H4 (cell line): ENCODE measurements around the gene CYTH3. TPM values are rescaled to one million over a fixed set of nuclear protein-coding genes. Genes with fewer than 3 reads are reported as not detected.
"Not testable (repeated sequence)": the region's sequence is repeated elsewhere in the genome, so short reads cannot be mapped to it uniquely, and the experiment has no call there.

Experiments used
- DNase-seq: peaks from one replicate; pipeline ENCODE4 v3.0.0-alpha.2; 2015; ENCODE audit warnings: low spot score
- total RNA-seq: library from RNA; depleted of rRNA; stranded (reverse); fragments of >200 nt; shearing (Covaris generic); gene quantifications from 2 replicates; pipeline ENCODE4 v1.2.3, GENCODE V29; 2014

CYTH3 gene
- total RNA-seq, 1 experiment from 2014 or later, result 9.8 TPM

DNA sequence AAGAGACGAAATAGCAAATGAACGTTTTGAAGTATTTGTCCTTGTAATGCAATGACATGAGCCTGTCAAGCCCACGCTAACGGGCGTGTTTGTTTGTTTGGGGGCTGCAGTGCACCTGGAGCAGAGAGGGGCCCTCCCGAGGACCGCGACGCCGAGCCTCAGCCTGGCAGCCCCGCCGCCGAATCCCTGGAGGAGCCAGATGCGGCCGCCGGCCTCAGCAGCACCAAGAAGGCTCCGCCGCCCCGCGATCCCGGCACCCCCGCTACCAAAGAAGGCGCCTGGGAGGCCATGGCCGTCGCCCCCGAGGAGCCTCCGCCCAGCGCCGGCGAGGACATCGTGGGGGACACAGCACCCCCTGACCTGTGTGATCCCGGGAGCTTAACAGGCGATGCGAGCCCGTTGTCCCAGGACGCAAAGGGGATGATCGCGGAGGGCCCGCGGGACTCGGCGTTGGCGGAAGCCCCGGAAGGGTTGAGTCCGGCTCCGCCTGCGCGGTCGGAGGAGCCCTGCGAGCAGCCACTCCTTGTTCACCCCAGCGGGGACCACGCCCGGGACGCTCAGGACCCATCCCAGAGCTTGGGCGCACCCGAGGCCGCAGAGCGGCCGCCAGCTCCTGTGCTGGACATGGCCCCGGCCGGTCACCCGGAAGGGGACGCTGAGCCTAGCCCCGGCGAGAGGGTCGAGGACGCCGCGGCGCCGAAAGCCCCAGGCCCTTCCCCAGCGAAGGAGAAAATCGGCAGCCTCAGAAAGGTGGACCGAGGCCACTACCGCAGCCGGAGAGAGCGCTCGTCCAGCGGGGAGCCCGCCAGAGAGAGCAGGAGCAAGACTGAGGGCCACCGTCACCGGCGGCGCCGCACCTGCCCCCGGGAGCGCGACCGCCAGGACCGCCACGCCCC is 118.5 kb downstream of the CYTH3 start:
- no peak for DNase-seq

DNA sequence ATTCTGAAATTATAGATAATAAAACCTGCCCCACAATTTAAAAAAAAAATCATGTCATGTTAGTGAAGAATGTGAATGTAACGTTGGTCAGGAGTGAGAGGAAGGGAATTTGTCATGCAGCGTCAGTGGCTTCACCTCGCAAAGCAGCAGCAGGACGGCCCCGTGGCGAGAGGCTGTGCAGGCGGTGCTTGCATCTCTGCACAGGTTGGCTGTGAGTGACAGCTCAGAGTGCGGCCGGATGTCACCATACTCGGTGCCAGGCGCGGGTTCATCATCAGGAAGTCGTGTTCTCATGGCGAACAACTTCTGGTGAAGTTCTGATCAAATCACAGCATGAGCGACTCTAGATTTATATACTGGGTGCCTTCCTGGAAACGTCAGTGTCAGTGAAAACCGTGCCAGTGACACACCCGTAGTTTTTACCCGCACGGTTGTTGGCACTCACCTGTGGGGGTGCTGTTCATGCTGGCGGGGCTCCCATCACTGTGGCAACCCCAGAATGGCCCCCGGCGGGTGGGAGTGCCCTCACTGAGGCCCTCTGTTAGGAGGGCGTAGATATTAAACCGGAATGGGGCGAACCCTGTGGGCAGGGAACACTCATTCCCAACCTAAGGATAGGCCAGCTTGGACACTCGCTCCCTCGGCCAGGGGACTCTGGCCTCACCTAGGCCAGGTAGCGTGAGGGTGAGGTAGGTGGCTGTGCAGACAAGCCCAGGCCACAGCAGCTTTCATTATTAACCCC is 120.3 kb downstream of the CYTH3 start:
- no peak for DNase-seq

DNA sequence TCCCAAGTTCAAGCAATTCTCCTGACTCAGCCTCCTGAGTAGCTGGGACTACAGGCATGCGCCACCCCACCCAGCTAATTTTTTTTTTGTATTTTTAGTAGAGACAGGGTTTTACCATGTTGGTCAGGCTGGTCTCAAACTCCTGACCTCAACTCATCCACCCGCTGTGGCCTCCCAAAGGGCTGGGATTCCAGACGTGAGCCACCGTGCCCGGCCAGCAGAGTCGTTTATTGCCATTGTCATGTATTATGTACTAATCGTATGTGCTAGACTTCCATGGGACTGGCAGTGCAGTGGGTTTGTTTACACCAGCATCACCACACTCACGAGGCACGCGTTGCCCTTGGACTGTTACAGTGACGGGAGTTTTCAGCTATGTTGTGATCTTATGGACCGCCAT is 120.9 kb downstream of the CYTH3 start:
- DNase-seq, result not testable (repeated sequence)

DNA sequence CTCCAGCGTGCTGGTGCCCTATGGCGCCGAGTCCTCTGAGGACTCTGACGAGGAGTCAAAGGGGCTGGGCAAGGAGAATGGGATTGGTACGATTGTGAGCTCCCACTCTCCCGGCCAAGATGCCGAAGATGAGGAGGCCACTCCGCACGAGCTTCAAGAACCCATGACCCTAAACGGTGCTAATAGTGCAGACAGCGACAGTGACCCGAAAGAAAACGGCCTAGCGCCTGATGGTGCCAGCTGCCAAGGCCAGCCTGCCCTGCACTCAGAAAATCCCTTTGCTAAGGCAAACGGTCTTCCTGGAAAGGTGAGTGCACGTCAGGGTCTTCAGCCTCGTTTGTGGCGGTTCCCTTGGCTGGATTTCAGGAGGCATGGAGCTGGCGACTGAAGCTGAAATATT is 122.4 kb downstream of the CYTH3 start:
- DNase-seq, result no peak

DNA sequence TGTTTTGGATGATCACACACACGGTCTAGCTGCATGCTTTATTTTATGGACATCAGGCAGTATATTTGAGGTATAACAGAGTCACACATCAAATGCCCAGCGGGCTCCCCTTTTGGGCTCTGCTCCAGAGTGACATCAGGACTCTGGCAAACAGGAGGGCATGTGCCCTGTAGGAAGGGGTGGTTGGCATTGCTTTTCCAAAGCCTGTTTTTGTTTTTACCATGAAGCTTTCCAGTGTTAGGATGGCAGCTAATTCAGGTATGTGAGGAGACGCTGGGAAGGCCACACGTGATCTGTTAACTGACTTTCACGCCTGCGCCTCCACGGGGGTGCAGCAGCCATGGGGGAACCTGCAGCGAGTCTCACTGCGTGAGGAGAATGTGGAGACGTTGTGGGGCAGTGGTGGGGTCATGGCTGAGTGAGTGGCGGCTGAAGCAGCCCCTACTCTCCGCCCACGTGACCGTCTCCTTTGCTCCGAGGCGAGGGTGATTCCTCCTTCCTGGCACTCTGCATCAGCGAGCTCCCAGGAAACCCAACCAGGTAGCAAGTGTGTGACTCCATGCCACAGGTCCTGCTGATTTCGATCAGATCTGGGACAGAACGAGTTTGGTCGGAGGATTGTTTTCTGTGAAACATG is 123.6 kb downstream of the CYTH3 start:
- DNase-seq, result no peak

DNA sequence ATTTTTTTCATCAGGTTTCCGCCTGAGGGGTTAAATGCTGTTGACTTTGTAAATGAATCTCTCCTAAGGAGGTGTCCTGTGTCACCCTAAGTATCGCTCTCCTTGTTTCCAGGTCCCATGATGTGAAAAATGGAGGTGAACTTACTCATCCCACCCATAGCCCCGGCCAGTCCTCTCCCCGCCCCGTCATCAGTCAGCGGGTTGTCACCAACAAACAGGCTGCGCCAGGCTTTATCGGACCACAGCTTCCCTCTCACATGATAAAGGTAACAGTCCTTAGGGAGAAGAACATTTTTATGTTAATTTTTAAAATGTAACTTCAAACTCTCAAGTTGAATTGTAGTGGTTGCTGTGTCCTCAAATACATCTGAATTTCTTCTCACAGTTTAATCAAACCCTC is 124.8 kb downstream of the CYTH3 start:
- DNase-seq, result no peak

DNA sequence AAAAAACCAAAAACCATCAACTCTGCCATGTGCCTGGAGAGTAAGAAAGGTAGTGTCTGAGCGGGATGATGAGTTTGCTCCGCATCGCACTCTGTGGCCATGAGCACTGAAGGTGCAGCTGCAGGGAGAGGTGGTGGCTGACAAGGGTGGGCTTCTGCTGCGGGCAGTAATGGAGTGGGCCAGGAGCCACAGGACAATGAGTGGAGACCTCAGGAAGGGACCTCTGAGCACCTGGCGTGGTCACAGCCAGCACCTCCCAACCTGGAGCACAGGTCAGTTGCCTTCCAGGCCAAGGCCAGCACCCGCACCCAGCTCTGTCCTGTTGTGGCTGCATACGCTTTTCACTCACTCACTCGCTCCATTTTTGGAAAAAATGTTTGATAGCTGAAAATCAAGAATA is 125.8 kb downstream of the CYTH3 start:
- DNase-seq, result no peak

DNA sequence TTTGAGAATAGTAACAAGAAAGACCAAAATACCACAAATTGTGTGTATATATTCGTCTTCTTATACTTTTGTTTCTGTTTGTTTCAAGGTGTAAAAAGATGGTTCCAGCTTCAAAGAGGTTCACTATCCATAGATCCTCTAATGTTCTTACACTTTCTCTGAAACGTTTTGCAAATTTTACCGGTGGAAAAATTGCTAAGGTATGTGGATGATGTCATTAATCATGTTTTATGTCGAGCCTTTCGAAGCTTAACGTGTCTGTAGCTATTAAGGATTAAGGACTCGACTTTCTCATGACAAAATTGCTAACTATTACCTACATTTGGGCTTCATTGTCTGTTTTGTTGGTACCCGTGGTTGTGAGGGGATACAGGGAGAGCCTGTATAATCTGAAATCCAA is 128.4 kb downstream of the CYTH3 start:
- DNase-seq, result no peak

DNA sequence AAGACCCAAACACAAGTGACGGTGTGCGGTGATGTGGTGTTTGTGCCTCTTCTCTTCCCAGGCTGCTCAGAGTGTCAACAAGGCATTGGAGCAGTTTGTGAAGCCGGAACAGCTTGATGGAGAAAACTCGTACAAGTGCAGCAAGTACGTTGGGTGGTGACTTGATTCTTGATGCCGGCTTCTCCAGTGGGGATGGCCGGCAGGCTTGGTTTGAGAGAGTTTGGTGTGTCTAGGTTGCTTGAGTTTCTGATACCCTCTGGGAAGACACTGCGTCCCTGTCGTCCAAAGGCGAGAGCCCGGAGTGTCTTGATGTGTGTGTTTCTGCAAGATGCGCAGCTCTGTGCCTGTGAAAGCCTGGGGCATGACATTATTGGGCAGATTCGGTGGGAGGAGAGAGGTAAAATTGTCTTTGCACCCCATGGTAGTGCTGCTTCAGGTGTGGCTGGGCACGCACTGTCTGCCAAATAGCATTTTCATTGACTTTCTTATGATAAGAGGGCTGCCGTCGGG is 129.5 kb downstream of the CYTH3 start:
- no peak for DNase-seq

DNA sequence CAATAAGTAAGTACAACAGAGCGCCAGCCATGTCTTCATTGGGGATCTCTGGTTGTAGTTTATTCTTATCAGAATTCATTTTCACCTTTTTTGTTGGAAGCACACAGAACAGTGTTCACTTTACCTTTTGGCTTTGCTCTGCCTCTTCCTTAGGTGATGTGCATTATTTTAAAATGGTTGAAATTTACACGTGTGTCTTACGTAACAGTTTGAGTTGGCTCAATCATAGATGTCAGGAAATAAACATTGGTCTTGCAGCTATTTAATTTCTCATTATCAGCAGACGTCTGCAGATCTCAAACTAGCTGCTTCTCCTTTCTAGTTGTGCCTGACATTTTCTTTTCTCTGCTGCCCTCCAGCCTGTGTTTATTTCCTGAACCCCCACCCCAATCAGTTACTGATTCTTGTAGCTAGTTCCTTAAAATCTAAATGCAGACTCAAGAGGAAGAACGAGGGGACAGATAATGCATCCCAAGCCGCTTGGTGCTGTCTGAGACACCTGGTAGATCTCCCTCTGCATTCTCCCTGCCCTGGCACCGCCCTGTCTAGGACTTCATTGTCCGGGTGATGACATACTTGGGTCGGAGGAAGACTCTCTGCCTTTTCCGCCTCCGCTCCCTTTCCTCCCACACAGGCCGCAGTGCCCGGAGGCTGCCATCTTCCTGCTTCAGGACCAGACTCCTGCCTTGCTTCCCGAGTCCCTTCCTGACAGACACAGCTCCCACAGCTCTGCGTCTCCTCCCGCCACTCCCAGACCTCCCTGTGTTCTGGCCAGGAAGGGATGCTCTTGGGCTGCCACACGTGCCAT is 133.0 kb downstream of the CYTH3 start:
- no peak for DNase-seq

DNA sequence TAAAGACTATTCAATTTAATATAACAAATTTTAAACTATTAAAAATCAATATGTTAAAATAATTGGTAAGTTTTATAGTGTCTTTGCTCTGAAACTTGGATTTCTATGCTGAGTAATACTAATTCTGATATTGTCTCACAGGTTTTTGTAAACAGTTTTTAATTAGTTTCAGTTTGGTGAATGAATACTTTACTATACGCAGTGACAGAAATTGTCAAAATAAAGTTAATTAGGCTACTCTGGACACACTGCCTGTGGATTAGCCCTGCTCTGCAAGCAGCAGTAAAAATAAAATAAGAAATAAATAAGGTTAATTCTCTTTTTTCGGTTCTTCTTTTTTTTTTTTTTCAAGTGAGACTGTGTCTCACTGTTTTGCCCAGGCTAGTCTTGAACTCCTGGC is 135.9 kb downstream of the CYTH3 start:
- no peak for DNase-seq

DNA sequence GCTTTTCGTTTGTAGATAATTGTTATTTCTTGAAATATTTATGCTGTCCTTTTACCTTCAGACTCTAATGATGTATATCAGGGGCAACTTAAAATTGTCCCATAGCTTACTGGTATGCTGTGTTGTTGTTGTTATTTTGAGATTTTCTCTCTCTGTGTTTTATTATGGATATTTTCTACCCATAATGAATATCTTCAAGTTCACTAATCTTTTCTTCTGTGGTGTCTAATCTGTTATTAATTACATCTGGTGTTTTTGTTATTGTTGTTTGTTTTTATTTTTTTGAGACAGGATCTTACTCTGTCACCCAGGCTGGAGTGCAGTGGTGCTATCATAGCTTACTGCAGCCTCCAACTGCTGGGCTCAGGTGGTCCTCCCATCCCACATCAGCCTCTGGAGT is 139.2 kb downstream of the CYTH3 start:
- DNase-seq, result no peak

DNA sequence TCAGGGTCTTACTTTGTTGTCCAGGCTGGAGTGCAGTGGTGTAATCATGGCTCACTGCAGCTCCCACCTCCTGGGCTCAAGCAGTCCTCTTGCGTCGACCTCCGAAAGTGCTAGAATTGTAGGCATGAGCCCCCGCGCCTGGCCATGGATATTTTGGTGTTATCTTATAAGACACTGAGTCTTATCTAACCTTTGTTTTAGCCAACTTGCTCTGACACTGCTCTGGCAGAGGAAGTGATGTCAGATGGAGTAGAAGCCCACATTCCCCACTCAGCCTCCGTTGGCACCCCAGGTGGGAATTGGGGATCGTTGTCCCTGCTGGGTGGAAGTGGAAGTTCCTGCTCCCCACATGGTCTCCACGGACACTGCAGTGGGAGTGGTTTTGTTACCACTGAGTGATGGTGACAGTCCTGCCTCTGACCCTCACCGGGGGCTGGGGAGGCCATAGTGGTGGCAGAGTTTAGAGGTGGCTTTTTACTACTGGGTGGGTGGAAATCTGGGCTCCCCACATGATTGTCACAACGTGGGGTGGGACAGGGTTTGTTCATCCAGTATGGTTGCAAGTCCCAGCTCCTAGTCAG is 142.3 kb downstream of the CYTH3 start:
- DNase-seq, result no peak

DNA sequence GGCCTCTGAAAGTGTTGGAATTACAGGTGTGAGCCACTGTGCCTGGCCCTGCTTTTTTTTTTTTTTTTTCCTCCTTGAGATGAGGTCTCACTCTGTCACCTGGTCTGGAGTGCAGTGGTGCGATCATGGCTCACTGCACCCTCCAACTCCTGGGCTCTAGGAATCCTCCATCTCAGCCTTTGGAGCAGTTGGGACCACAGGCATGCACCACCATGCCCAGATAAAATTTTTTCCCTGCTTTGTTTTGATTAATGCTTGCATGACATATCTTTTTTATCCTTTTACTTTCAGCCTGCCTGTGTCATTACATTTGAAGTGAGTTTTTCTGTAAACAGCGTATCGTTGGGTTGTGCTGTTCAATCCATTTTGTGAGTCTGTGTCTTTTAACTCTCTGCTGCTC is 144.2 kb downstream of the CYTH3 start:
- DNase-seq, result no peak

DNA sequence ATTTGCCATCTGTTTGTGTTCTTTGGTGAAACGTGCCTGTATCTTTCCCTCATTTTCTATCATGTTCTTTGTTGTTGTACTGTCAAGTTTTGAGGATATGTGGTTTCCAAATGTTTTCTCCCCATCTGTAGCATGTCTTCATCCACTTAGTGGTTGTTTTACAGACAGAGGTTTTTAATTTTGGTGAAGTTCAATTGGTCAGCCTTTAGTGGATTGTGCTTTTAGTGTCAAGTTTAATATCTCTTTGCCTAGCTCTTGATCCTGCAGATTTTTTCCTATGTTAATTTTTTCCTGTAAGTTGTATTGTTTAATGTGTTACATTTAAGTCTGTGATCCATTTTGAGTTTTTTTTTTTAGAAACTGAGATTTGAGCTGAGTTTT is 145.3 kb downstream of the CYTH3 start:
- no peak for DNase-seq

DNA sequence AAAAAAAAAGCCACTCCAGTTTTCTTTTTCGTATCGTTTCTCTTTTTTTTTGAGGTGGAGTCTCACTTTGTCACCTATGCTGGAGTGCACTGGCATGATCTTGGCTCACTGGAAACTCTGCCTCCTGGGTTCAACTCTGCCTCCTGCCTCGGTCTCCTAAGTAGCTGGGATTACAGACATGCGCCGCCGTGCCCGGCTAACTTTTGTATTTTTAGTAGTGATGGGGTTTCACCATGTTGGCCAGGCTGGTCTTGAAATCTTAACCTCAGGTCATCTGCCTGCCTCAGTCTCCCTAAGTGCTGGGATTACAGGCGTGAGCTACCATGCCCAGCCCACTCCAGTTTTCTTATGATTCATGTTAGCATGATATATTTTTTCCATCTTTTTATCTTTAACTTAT is 148.6 kb downstream of the CYTH3 start:
- DNase-seq, result no peak

DNA sequence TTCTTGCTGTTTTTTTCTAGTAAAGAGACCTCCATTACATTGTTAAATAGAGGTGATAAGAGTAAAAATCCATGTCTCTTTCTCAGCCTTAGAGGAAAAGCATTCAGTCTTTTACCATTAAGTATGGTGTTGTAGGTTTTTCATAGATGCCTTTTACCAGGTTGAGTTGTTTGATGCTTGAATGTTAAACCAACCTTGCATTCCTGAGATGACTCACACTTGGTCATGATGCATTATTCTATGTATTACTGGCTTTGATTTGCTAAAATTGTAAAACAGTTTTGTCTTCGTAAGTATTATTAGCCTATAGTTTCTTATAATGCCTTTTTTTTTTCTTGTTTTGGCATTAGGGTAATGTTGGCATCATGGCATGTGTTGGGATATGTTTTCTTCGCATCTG is 151.3 kb downstream of the CYTH3 start:
- DNase-seq, result no peak

DNA sequence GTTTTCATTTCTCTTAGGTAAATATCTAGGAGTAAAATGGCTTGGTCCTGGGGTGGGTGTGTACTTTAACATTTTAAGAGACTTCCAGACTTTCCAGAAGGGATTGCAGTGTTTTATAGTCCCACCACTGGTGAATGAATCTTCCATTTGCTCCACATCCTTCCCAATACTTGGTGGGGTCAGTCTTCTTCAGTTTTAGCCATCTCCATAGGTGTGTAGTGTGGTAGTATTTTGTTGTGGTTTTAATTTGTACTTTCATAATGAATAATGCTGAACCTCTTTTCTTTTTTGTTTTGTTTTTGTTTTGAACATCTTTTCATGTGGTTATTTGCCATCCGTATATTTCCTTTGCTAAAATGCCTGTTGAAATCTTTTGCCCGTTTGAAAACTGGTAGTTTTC is 154.9 kb downstream of the CYTH3 start:
- no peak for DNase-seq

DNA sequence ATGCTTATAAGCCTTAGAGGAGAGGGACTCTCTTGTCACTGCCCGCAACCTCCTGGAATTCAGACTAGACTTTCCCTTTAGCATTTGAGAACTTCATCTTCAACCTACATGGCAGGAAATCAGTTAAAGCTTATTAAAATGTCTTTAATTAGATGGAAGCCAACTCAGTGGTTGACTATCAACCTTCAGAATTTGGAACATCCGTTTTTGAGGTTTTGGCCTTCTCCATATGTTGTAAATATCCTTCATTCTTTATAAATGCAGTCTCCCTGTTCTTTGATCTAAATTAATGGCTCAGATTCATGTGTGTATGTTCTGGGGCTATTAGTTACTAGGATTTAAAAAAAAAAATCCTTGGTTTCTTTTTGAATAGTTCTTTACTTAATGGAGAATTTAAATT is 156.2 kb downstream of the CYTH3 start:
- DNase-seq, result no peak
